Measurements from ENCODE around the gene CDH20.

- TF ChIP-seq POLR2AphosphoS5 (IDR thresholded peaks at IDR 0.05; ENCODE audit: low read depth, low read length) (no peak), CTCF (IDR thresholded peaks at IDR 0.05 in 2 of 3, conservative IDR thresholded peaks at IDR 0.05 in 1 of 3; ENCODE audit: borderline replicate concordance in 1 of 3, insufficient read depth in 1 of 3, low read depth in 2 of 3, low read length in 2 of 3) (no peak), EZH2phosphoT487 (IDR thresholded peaks at IDR 0.05; ENCODE audit: borderline replicate concordance) (no peak), ZFX (IDR thresholded peaks at IDR 0.05) (no peak), SIN3A (IDR thresholded peaks at IDR 0.05; ENCODE audit: low read depth) (no peak), YY1 (IDR thresholded peaks at IDR 0.05; ENCODE audit: extremely low read depth, insufficient replicate concordance, low read depth, low read length) (no peak), RAD21 (IDR thresholded peaks at IDR 0.05; ENCODE audit: low read depth) (no peak), REST (IDR thresholded peaks at IDR 0.05; ENCODE audit: low read depth) (no peak)
Observed at GRCh38 chr18:61420218-61420885, 87.1 kb downstream of the CDH20 start.
